Measurements from ENCODE around the gene MARCHF5.
"Not testable (repeated sequence)": the region's sequence is repeated elsewhere in the genome, so short reads cannot be mapped to it uniquely, and the experiment has no call there.

Gene MARCHF5

GRCh38 chr10:92393173-92393572 lies 102.2 kb downstream of the MARCHF5 start:
- DNase-seq: not testable (repeated sequence)

- DNase-seq: no peak
Observed at GRCh38 chr10:92395271-92395670, 104.3 kb downstream of the MARCHF5 start.

- DNase-seq: not testable (repeated sequence)
Observed at GRCh38 chr10:92402234-92402633, 111.3 kb downstream of the MARCHF5 start.

Data from SHP77 treated with DMSO at 0.1 percent for 48 hours (cell line).